Smooth muscle cell of the brain vasculature (primary cell): ENCODE data around the gene STAMBPL1.
"Not testable (repeated sequence)": the region's sequence is repeated elsewhere in the genome, so short reads cannot be mapped to it uniquely, and the experiment has no call there.

Source experiments
- DNase-seq: peaks from one replicate; pipeline ENCODE4 v3.0.0-alpha.2; 2012; ENCODE audit warnings: low read depth, low spot score

The STAMBPL1 gene

DNA sequence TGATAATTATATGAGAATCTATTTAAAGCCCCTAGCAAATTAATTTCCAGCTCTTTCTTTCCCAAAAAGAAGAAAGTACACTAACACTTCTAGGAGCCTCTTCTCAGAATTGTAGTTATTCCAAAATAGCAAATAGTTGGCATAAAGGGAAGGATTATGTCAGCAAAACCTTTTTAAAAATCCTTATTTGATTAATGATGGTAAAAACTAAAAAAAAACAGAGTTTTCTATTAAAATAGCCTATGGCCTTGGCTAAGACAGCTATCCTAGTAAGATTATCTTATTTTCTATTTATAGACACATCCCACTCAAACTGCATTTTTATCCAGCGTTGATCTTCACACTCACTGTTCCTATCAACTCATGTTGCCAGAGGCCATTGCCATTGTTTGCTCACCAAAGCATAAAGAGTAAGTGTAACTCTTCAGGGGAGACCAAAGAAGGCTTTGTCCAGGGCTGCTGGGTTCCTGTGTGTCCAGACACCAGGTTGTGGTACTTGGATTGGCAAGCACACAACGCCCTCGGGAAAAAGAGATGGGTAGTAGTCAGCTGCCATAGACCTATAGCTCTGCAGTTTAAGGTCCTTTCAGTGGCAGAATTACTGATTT is 41.0 kb downstream of the STAMBPL1 start:
- DNase-seq = no peak

DNA sequence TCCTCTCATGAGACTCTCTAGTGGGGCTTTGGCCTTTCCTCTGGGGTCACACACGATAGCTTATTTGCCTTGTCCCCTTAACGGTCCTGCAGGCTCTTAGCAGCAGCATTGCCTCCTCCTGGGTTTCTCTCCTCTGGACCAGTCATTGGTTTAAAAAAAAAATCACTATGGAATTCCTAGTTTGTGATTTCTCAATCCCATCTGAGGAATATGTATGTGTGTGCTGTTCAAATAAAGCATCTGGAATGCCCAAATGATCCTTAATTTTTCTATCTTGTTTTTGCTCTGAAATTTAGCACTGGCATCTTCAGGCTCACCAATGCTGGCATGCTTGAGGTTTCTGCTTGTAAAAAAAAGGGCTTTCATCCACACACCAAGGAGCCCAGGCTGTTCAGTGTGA is 42.0 kb downstream of the STAMBPL1 start:
- DNase-seq = no peak

DNA sequence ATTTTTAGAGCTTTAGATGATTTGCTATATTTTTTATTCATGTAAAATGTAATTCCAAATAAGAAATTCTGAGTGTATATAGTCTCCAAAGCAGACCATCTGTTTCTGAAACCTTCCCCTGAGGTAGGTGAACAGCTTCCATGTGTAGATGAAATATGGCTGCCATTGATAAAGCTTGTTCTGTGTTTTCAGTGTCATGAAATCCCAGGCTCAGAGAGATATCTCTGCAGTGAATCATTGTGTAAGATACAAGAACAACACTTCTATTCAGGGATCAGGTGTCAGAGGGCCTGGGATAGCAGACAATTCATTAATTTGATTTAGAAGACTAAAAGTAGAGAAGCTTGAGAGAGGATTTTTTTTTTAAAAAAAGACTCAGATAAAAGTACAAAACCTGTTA is 43.5 kb downstream of the STAMBPL1 start:
- DNase-seq = no peak

DNA sequence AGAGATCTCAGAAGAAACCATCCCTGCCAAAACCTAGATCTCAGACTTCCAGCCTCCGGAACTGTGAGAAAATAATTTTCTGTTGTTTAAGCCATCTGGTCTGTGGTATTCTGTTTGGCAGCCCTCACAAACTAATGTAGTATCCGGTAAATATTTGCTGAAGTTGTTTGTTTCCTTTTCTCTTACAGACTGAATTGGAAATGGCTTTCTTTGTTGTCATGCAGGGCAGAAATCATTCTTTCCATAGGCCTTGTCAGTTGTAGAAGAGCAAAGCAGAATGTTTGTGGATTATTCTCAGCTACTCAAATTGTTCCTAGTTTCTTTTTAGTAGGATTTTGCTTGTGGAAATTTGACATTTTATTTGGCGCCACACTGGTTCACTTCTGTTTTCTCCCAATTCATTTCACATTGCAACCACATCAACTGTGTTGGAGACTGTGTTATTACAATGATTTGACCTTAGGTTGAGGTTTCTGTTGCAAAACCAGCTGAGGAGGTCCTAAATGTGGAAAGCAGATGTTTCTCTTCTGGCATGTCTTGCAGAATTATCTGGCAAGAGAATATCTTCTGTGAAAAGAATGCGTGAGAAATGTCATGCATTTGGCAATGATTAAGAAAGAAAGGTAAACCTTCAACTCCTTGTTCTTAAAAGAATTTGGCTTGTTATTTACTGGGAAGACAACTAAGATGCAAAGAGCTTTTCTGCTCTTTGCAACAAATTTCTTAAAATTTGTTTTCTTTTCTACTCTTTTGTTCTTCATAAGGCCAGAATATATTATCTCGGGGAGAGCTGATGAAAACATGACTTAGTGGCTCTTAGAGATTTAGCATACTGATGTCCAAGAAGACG is 46.7 kb downstream of the STAMBPL1 start:
- peak; percentile 66 for DNase-seq

DNA sequence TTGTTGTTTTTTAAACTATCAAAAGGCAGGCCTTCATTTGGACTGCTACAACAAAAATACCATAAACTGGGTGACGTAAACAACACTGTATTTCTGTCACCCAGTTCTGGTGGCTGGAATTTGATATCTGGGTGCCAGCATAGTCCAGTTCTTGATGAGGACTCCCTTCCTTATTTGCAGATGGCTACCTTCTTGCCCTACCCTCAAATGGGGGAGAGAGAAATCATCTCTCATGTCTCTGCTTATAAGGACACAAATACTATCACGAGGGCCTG is 47.3 kb downstream of the STAMBPL1 start:
- no peak for DNase-seq

DNA sequence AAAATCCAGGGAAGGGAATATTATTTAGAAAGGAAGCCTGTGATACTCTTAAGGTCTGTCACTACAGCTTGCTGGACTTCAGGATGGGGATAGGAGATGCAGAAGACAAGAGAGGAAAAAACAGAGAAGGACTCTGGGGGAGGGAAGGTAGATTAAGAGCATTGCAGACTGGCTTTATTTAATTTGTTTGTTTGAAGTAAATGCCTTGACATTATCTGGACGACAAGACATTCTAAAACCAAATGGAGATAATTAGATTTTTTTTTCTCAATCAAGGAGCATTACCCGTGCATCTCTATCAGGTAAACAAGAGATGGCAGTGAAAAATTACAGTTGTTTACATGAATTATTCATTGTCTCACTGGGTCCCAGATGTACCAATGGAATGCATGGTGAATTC is 48.2 kb downstream of the STAMBPL1 start:
- DNase-seq = no peak

DNA sequence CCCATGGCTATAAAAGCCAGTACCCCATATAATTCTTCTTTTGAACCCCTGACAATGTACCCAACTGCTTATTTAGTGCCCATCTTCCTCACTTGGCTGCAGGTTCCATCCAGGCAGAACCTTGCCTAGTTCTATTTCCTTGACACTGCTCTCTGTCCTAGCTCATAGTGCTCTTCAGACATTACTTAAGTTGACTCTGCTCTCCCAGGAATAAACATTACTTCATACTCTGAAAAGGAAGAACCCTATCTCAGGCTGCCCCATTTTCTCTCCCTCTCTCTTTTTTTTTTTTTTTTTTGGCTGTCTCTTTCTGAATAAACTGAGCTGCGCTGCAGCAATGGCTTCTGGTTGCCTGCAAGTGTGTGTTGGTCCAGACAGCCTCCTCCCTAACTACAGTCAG is 51.5 kb downstream of the STAMBPL1 start:
- DNase-seq = no peak

DNA sequence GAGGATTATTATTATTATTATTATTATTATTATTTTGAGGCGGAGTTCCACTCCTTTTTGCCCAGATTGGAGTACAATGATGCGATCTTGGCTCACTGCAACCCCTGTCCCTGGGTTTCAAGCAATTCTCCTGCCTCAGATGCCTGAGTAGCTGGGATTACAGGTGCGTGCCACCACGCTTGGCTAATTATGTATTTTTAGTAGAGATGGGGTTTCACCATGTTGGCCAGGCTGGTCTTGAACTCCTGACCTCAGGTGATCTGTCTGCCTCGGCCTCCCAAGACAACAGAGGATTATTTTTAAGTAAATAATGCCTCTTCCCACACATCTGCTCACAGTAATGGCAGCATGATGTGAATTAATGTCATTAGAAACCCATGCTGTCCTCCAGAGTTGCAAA is 52.0 kb downstream of the STAMBPL1 start:
- DNase-seq = not testable (repeated sequence)

DNA sequence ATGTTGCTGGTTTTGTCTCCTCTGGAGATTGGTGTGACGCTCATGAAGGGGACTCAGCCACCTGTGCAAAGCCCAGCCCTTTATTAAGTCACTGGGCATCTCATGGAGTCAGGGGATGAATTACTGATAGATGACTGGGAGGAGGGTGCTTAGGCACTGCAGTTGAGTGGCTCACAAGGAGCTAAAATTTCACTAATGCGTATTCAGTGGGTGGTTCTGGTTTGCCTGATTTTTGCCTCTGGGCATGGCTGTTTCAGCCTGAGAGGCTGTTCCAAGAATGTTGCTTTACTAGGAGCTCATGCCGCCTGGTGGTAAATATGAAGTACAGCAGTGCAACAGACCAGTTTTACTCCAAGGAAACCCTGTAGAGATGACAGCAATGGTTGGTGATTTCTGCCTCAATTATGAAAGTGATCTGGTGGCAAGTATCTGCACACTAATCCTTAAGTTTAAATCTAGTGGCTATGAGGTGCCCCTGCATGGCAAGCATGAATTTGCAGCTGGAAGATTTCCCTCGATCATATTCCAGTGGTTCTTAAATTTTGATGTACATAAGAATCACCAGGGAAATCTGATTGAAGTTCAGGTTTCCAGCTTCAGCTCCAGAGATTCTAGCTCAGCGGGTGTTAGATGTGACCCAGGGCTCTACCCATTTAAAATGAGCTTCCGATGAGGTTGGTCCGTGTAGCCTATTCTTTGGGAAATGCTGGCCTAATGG is 52.7 kb downstream of the STAMBPL1 start:
- peak; percentile 41 for DNase-seq

DNA sequence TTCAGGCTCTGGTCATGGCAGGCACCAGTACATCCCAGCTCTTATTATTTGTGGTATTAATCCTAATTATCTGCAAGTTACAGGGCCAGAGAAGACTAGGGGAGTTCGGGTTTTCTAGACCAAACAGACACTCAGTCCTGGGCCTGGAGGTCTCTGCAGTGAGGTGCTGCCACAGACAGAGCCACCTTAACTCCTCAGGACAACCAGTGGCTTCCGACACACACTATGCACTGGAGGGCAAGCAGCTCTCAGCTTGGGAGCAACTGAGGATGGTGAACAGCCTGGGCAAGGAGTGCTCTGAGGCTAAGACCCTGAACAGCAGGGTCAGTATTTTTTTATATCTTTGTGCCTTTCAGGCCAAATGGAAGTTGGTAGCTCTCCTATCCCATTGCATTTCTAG is 53.5 kb downstream of the STAMBPL1 start:
- no peak for DNase-seq

DNA sequence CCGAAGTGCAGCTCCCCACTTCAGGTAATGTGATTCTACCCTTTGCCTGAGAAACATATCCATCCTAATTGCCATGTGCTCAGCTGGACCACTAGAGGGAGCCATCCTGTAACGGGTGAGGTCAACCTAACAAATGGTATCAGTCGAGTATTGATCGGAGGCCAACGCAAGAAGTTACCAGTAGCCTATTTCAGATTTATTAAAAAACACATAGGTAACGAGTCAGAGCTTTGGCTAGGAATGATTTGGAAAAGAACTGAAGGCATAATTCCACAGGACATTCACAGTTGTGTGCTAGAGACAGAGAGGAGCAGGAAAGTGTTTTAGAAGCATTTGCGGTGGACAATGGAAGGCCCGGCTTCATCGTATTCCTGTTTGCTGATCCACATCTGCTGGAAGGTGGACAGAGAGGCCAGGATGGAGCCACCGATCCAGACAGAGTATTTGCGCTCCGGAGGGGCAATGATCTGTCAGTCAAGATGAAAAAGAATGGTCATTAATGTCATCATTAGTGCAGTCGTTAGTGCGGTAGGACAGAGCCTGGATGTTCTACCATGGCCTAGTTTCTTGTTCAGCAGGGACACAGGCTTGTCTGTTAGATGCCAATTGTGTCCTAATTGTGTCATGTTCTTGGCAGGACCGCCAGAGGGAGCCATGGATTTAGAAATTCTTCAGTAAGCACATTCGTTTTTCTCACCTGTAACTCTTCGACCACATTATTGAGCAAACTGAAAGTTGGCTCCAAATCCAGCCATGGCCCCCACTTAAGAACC is 55.0 kb downstream of the STAMBPL1 start:
- peak; percentile 67 for DNase-seq

DNA sequence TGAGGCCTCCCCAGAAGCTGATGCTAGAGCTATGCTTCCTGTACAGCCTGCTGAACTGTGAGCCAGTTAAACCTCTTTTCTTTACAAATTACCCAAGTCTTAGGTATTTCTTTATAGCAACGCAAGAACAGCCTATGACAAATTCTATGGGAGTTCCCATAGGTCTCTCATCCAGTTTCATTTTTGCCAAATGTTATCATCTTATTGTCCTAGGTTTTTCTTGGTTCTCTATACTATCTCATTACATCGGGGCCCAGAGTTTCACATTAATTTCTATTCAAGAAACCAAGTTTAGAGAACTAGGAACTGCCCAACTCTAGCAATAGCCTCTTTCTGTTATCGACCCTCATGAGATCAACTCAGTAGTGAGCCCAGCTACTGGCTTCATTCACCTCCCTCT is 56.6 kb downstream of the STAMBPL1 start:
- DNase-seq = no peak

DNA sequence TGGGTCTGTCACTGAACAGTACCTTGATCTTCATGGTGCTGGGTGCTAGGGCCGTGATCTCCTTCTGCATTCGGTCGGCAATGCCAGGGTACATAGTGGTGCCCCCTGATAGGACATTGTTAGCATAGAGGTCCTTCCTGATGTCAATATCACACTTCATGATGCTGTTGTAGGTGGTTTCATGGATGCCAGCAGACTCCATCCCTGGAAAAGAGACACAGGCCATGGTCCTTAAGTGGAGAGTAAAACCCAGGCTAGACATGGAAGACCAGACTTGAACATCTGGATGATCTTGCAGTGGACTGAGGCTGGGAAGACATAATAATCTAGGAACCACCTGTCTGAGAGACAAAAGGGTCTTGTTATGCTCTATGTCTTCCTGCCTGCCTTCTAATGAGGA is 58.0 kb downstream of the STAMBPL1 start:
- no peak for DNase-seq

DNA sequence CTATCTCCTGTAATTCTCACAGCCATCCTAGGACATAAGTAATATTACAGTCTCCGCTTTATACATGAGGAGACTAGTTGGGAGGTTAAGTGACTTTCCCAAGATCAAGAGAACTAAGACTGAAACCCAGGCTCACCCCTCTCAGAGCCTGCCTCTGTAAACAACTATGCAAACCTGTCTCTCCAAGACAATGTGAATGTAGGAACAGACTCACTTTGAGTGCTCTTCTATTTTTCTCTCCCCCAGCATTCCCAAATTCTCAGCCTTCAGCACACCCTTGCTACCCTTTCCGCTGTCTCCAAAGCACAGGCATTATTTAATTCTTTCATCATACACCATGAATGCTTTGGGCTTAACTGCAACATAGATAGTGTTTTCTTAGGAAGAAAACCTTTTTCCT is 58.9 kb downstream of the STAMBPL1 start:
- DNase-seq = no peak

DNA sequence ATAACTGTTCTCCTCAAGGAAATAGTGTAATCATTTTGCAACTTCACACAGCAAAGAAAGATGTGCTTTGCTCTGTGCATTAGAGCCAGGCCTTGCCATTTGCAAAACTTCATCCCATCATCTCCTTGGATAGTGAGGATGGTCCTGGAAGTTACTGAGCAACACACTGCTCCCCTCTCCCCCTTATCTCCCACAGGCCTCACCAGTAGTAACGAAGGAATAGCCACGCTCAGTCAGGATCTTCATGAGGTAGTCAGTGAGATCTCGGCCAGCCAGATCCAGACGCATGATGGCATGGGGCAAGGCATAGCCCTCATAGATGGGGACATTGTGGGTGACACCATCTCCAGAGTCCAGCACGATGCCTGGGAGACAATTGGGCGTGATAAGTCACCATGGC is 61.0 kb downstream of the STAMBPL1 start:
- no peak for DNase-seq

DNA sequence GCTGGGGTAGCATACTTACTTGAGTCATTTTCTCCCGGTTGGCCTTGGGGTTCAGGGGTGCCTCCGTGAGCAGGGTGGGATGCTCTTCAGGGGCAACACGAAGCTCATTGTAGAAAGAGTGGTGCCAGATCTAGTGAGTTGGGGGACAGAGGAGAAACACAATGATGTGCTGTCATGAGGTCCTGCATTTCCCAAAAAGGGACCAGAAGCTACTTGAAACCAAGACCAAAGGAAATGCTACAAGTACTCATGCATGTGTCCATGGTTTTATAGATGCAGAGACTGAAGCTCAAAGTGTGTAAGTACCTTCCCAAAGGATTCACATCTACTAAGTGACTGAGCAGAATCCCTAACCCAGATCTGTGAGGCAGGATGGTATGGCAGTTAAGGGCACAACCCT is 63.7 kb downstream of the STAMBPL1 start:
- DNase-seq = no peak

DNA sequence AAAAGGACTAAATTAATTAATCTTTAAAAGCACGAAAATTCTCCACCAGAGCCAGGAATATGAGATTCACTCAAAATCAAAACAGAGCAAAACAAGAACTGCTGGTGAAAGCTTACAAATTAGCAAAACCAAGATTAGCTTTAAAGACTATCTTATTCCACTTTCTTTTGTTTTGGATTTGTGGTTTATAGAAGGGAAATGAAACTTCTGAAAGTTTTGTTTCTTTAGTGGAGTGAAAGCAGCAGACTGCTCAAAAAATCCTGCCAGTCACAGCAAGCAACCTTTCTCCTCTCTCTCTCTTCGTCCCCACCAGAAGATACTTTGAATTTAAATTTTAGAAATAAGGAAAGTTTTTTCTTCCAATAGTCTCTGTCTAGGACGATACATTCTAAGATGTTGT is 64.8 kb downstream of the STAMBPL1 start:
- DNase-seq = no peak

DNA sequence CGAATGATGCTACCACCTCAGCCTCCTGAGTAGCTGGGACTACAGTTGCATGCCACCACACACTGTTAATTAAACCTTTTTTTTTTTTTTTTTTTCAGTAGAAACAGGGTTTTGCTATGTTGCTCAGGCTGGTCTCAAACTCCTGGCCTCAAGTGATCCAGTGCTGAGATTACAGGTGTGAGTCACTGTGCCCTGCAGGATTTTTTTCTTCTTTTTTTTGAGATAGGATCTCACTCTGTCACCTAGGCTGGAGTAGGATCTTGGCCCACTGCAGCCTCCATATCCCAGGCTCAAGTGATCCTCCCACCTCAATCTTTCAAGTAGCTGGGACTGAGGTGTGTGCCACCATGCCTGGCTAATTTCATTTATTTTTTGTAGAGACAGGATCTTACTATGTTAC is 66.2 kb downstream of the STAMBPL1 start:
- DNase-seq = no peak

DNA sequence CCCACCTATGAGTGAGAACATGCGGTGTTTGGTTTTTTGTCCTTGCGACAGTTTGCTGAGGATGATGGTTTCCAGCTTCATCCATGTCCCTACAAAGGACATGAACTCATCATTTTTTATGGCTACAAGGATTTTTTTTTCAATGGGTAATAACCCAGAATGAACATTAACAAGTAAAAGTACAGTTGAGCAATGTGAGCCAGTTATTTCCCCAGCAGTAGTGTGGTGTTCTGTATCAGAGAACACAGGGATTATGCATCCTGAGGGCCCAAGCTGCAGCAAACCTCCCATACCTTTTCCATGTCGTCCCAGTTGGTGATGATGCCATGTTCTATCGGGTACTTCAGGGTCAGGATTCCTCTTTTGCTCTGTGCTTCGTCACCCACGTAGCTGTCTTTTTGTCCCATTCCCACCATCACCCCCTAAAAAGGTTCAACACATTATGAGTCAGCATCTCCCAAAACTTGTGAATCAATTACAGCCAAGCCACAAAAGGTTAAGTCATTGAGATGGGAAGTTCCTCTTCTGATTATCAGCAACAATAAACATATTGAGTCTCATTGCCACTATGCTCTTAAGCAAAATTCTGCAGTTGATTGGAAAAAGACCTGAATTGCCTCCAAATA is 67.0 kb downstream of the STAMBPL1 start:
- DNase-seq = no peak

DNA sequence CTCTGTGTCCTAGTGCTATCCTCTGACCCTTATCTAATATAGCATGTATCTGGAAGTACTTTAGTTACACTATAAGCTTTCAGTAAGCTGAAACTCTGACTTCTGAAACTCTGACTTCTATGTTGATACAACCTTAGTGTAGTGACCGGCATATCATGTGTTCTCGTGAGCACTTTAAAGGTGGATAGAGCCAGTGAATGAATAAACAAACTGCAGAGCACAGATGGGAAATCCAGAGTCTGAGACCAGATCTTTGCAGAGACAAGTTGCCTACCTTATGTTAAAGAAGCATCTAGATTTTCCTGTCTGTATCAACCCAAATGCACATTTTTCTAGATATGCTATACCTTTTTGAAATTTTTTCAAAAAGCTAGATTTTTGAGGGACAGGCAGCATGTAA is 69.0 kb downstream of the STAMBPL1 start:
- DNase-seq = no peak

DNA sequence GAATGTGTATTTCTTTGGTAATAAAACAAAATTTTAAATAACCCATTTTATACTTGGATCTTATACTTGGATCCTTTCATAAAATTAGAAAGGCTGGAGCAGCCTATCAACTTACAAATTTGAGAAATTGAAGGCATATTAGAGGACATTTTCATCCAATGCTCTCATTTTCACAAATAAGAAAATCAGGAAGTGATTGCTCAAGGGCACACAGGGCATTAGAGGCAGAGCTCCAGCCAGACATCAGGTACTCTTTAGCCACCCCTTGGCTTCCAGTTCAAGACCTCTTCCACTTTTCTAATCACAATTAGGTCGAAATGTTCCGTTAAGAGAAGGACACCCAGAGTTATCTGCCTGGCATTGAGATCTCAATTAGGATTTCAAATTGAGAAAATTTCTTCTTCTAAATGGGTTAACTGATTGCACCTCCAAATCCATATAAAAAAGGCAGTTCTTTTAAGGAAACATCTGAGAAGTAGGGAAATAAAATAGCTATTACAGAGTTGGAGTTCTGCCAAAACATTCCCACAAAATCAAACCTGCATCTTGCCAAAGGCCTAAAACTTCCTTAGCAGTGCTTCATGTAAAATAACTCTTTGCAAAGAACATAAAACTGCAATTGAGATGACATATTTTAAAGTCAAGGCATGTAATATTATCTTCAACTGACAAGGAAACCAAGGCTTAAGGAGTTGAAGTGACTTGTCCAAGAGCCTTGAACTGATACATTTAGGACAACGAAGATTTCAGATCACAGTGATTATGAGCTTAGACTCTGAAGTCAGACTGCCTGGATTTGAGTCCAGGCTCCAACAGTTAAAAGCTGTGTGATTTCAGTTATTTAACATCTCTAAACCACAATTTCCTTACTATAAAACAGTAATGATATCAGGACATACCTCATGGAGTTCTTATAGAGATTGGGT is 70.1 kb downstream of the STAMBPL1 start:
- no peak for DNase-seq
